Activated gamma-delta T cell (primary cell): ENCODE measurements around the gene MAGOH.

ENCODE experiments used
- DNase-seq: peaks from one replicate; lab custom pipeline; 2025; lab: John Stamatoyannopoulos, UW

Gene MAGOH

DNA sequence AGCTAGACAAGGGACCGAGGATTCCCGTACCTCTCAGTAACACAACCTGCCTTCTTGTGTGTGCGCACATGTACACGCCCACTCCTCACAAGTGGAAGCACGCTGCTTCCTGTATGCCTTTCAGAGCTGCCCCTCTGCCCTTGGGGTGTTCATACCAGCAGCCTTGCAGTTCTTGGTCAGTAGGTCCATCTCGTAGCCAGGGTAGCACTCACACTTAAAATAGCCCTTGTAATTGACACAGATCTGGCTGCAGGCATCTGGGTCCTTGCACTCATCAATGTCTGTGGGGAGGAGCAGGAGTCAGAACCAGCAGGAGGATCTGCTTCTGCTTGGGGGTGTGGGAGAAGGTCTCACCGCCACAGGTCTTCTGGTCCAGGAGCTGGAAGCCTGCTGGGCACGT is 32.6 kb upstream of the MAGOH start:
- DNase-seq: no peak

DNA sequence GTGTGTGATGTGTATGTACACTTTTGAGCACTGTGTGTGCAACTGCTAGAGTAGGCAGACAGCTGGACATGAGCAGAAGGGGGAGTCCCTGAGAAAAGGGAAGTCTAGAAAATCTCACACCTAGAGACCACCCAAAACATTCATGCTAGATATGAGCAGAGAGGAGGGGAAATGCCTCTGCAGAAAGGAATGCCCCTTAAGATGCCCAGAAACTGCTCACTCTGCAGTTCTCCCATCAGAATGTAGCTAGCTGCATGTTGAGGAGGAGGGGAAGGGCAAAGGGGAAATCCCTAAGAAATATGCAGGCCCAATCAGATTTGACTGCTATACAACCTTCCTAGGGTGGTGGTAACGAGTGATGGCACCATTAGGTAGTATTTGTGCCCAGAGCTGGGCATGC is 31.8 kb upstream of the MAGOH start:
- DNase-seq: no peak

DNA sequence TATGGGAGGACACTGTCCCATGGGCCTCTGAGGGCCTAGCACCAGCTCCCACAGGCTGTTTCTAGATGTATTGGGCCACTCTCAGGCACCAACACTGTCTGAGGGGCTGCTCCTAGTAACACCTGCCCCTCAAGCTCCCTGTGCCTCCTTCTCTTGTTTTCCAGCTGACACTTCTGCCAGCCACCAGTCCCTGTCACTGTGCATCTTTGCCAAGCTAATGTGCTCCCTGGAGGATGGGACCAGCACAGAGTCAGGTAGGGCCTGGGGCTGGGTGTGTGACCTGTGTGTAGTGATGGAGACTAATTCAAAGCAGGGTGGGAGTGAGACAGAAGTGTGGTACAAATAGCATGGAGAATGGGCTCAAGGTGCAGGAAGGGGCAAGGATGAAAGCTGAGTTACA is 29.4 kb upstream of the MAGOH start:
- no peak for DNase-seq

- DNase-seq: no peak
These were observed 27.7 kb upstream of the MAGOH start for GRCh38 chr1:53266038-53266437.

DNA sequence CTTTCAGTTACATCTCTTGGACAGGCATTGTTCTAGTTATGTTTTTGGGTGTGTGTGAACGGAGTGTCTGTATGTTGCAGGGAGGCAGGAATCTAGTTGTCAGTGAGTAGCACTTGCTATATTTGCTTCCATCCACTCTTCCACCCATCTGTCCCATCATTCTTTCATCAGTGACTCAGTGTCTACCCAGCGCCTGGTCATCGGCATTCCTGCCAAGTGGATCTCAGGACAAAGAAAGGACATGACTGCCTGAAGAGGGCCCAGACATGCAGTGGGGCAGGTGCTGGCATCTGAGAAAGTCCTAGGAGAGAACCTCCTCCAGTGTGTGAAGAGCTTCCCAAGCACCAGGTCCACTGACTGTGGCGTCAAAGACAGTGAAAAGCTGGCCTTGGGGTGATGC is 27.3 kb upstream of the MAGOH start:
- DNase-seq: no peak

- no peak for DNase-seq
These were observed 25.7 kb upstream of the MAGOH start for GRCh38 chr1:53264048-53264447.

- DNase-seq: no peak
These were observed 23.7 kb upstream of the MAGOH start for GRCh38 chr1:53262000-53262399.

DNA sequence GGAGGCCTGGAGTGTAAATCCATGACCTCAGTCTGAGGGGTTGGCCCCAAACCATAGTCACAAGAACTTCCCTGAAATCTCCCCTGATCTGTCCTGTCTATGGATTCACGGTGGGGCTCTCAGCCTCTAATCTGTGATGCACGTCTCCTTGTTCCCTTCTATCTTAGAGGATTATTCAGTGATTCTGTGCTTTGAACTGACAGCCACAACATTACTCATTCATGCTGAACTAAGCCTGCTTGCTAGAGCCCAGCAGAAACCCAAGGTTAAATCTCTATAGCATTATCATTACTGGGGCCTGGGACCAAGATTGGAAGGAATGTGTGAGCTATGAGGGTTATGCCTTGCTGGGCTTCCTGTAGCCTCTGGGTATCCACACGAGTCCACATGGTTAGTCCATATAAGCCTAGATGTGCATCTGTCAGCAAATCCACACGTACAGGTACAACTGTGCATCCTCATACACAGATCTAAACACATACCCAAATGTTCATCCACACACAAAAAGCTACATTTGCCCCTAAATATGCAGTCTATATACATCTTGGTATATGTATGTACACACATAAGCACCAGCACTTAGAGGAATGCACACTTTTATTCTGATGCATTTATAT is 22.4 kb upstream of the MAGOH start:
- no peak for DNase-seq

DNA sequence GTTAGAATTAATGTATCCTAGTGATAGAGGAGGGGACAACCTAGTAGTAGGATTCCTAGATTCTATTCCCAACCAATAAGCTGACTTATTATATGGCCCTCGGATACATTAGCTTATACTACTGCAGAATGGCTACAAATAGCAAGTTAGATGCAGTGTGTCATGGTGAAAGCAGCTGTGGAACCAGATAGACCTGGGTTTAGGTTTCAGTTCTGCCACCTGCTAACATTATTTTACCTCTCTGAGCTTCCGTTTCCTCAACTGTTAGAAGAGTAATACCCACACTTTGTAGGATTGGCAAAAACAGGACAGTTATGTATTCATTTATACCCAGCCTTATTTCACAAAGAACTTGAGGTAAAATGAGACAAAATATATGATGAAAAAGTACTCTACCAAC is 21.6 kb upstream of the MAGOH start:
- DNase-seq: no peak

- DNase-seq: no peak
These were observed 19.9 kb upstream of the MAGOH start for GRCh38 chr1:53258216-53258615.

DNA sequence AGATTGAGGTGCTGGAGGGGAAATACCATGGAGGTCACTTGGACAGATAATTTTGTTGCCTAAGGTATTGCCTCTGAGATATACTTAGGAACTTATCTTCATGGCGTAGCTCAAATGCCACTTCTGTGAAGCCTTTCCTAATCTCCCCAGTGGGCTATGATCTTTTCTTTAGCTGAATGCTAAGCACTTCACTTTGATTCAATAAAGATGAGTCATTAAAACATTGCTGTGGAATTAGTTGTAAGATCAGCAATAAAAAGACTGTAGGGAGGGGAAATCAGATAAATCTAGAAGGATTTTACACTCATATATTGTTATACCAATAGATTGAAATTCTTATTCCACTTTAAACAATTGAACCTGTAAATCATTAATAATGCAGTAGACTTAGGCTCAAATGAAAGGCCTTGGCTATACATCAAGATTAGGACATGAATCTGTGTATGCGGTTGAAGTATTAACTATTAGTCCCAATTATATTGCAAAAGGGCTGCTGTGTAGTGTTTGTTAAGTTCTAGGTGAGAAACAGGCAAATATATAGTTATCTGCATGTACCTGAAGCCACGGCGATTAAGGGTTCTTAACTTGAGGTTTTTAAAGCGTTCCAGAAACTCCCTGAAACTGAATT is 19.2 kb upstream of the MAGOH start:
- no peak for DNase-seq

DNA sequence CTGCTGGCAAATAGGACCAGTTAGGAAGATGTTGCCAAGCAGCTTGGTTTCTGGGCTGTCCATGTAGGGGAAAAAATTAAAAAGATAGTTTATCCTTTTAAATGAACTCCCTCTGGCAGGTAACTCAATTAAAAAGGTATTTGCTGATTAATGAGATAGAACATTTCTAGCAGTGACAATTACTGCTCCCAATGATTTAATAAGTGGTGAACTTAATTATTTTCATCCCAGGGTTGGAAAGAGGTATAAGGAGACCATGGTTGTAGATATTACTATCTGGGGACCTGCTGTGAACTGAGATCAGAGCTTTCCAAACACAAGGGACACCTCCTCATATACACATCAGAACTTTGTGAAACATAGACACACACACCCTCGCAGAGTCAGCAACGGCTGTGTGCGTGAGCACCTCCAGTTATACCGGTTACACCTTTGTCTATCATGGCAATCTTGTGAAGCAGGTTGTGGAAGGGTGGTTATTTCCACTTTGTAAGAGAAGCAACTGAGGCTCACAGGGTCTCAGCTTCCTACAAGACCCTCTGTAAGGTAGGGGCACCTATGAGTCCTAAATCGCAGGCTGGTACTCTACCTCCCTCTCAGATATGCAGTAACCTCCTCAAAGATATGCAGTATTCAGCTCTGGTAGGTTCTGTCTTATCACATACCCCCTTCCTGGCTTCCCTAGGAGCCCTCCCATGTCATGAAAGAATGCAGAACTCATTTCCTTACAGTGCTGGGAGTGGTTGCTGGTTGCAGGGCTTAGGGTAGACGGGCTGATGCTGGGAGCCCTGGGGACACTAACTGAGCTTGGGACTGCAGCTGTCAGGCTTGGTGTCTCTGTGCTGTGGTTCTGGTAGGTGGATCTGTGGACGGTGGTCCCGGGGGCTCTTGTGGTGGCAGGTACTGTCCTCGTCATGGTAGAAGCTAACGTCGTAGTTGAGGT is 18.5 kb upstream of the MAGOH start:
- DNase-seq: no peak

DNA sequence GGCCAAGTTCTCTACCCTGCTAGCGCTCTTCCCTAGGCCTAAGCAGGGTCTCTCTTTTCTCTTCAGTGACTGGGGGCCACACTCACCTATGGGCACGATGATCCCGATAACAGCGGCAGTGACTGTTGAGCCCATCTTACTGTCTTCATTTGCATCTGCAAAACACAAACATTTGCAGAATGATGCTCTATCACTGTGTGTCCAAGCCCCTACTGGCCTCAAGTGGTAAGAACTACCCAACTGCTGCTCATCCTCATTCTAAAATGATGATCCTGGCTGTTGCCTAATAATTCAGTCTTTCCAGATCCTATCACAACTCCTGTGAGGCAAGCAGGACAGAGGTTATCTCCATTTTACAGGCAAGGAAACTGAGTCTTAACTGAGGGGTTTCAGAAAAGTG is 16.7 kb upstream of the MAGOH start:
- DNase-seq: no peak

GRCh38 chr1:53254011-53254640 is 15.8 kb upstream of the MAGOH start:
- no peak for DNase-seq

GRCh38 chr1:53250325-53250724 is 12.0 kb upstream of the MAGOH start:
- DNase-seq: no peak

DNA sequence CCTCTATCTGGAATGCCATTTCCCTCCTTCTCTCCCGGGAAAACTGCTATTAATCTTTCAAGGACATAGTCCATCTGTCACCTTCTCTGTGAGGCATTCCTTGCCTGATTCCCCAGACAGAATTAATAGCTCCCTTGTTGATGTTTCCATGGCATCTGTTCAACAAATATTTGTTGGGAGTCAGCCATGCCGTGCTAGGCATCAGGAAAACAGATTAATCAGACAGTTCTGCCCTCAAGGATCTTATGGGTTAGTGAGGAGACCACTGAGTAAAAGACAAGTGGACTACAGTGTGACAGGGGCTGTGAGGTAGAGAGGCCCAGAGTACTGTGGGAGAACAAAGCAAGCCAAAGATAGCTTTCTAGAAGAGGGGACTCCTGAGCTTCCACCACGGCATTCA is 11.4 kb upstream of the MAGOH start:
- no peak for DNase-seq

- DNase-seq: no peak
These were observed 8.2 kb upstream of the MAGOH start for GRCh38 chr1:53246261-53247134.

DNA sequence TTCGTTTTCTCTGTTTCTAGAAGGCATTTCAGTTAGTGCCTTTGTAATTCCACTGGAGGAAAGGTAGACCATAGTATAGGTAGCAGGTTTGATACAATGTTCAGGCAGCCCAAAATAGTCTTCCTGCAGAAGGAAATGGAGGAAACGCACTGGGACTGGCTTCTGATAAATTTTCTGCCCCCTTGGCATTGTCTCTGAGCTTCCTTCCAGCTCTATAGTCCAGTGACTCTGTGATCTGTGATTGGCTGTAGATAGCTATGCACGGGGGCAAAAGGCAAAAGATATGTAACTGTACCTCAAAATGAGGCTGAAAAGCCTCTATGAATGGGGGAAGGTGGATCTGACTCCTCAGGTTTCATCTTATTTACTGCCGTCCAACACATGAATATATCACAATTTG is 5.8 kb upstream of the MAGOH start:
- no peak for DNase-seq

DNA sequence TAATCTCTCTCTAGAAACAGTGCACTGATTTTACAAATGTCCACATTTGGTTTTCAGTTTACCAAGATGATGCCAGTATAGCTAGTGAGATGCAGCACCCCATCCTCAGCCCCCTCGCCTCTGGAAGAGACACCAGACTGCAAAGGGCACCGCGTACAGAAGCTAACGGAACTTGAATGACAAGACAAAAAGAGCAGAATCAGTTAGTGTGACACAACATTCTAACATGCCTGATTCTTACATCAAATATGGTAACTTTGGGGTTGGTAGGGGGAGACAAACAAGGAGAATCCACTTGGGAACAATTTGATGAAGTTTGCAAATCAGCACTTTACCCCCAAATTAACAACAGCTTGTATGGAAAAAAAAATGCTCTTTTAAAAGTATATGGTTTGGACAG is 4.1 kb upstream of the MAGOH start:
- DNase-seq: no peak

DNA sequence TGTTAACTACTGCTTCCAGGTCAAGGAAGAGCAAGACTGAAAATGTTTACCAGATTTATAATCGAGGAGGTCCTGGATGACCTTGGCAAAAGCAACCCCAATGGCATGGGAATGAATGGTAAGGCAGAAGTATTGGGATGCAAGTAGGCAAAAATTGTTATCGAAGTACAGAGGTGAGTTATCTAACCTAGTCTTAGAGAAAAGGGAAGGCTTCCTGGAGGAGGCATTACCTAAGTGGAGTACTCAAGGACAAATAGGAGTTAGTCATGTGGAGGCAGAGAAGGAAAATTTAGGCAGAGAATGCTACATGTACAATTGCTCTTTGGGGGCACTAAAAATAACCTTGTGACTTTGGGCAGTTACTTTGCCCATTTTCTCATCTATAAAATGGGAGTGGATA is 3.5 kb upstream of the MAGOH start:
- no peak for DNase-seq

DNA sequence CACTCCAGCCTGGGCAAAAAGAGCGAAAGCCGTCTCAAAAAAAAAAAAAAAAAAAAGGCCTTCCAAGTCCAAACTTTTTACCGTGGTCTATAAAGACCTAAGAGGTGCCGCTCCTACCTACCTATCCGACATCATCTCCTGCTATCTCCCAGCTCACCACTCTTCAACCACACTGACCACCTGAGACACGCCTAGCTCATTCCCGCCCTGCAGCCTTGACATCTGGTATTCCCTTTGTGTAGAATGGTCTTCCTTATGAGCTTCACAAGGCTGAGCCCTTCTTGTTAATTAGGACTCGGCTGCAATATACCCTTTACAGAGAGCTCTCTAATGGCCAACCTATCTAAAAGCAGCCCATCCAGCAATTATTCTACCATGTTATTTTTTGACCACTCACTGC is 680 bp downstream of the MAGOH start:
- no peak for DNase-seq

DNA sequence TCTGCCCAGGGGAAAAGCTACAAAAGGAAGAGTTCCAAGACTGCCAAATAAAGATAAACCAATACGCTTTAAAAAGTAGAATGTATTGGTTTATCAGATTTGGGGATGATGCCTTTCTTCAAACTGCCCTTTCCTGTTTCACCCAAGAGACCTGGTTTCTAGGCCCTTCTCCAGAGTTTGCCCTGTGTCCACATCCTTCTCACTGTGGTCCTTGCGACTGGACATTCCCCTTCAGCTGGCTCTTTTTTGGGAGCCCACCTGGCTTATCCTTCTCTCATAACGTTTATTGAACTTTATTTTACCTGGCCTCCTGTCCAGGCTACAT is 17.4 kb downstream of the MAGOH start:
- DNase-seq: no peak
